ENCODE results near the gene SPINDOC.

SPINDOC gene

DNA sequence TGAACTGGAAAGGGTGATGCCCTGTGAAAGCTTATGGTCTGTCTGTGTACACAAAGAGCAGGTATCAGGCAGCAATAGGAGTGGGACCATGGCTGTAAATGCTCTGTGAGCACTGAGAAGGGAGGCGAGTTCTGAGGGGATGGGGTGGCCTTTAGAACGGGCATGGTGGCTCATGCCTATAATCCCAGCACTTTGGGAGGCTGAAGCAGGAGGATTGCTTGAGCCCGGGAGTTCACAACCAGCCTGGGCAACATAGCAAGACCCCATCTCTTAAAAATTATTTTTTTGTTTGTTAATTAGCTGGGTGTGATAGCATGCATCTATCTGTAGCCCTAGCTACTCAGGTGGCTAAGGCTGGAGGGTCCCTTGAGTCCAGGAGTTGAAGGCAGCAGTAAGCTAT is 3.5 kb downstream of the SPINDOC start:
- TF ChIP-seq, protein P1, sequence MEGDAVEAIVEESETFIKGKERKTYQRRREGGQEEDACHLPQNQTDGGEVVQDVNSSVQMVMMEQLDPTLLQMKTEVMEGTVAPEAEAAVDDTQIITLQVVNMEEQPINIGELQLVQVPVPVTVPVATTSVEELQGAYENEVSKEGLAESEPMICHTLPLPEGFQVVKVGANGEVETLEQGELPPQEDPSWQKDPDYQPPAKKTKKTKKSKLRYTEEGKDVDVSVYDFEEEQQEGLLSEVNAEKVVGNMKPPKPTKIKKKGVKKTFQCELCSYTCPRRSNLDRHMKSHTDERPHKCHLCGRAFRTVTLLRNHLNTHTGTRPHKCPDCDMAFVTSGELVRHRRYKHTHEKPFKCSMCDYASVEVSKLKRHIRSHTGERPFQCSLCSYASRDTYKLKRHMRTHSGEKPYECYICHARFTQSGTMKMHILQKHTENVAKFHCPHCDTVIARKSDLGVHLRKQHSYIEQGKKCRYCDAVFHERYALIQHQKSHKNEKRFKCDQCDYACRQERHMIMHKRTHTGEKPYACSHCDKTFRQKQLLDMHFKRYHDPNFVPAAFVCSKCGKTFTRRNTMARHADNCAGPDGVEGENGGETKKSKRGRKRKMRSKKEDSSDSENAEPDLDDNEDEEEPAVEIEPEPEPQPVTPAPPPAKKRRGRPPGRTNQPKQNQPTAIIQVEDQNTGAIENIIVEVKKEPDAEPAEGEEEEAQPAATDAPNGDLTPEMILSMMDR (IDR thresholded peaks at IDR 0.05; ENCODE audit: low read depth, low read length, missing control alignments): no peak
- DNase-seq (ENCODE audit: low read depth): no peak
- H3K4me3 ChIP-seq (ENCODE audit: low read depth, low read length): no peak overlapping the region
- in situ Hi-C loops (cut with HindIII; ENCODE audit: low sequenced_read_pairs): no loop called here

- TF ChIP-seq, protein P1 (IDR thresholded peaks at IDR 0.05; ENCODE audit: low read depth, low read length, missing control alignments): no peak
- in situ Hi-C loops (cut with HindIII; ENCODE audit: low sequenced_read_pairs): no loop called here
- no peak overlapping the region for H3K4me3 ChIP-seq (ENCODE audit: low read depth, low read length)
- DNase-seq (ENCODE audit: low read depth): no peak
Measured at GRCh38 chr11:63817758-63818498, 4.7 kb downstream of the SPINDOC start.

DNA sequence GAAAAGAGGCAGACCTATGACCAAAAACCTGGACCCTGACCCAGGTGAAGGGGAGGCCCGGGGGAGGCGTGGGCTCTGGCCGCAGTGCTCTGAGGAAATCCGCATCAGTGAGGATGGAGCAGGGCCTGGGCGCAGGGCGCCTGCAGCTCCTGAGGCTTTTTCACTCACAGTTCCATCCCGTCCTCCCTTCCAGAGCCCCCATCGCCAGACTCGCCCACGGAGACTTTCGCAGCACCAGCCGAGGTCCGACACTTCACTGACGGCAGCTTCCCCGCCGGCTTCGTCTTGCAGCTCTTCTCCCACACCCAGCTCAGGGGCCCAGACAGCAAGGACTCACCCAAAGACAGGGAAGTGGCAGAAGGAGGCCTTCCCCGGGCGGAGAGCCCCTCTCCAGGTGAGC is 5.4 kb downstream of the SPINDOC start:
- DNase-seq (ENCODE audit: low read depth): no peak
- H3K4me3 ChIP-seq (ENCODE audit: low read depth, low read length): no peak overlapping the region
- in situ Hi-C loops (cut with HindIII; ENCODE audit: low sequenced_read_pairs): no loop called here
- TF ChIP-seq, protein P1 (IDR thresholded peaks at IDR 0.05; ENCODE audit: low read depth, low read length, missing control alignments): no peak

- no peak for DNase-seq (ENCODE audit: low read depth)
- TF ChIP-seq, protein P1 (IDR thresholded peaks at IDR 0.05; ENCODE audit: low read depth, low read length, missing control alignments): no peak
- in situ Hi-C loops (cut with HindIII; ENCODE audit: low sequenced_read_pairs): no loop called here
- no peak overlapping the region for H3K4me3 ChIP-seq (ENCODE audit: low read depth, low read length)
Measured at GRCh38 chr11:63821411-63821810, 8.2 kb downstream of the SPINDOC start.

GRCh38 chr11:63826471-63827190 is 13.4 kb downstream of the SPINDOC start:
- H3K4me3 ChIP-seq (ENCODE audit: low read depth, low read length): no peak overlapping the region
- TF ChIP-seq, protein P1 (IDR thresholded peaks at IDR 0.05; ENCODE audit: low read depth, low read length, missing control alignments): no peak
- in situ Hi-C loops (cut with HindIII; ENCODE audit: low sequenced_read_pairs): no loop called here
- DNase-seq (ENCODE audit: low read depth): no peak

- no peak for DNase-seq (ENCODE audit: low read depth)
- TF ChIP-seq, protein P1 (IDR thresholded peaks at IDR 0.05; ENCODE audit: low read depth, low read length, missing control alignments): peak; percentile 46
- in situ Hi-C loops (cut with HindIII; ENCODE audit: low sequenced_read_pairs): no loop called here
- no peak overlapping the region for H3K4me3 ChIP-seq (ENCODE audit: low read depth, low read length)
Measured at GRCh38 chr11:63829823-63830489, 16.7 kb downstream of the SPINDOC start.

All from astrocyte of the cerebellum (primary cell).